HG03066 (cell line): ENCODE data around the gene ACP6.
"Not testable (repeated sequence)": the region's sequence is repeated elsewhere in the genome, so short reads cannot be mapped to it uniquely, and the experiment has no call there.

Source experiments
- ATAC-seq: cut with Tn5 transposase; IDR thresholded peaks from one replicate; pipeline ENCODE4 v1.9.1; 2021; ENCODE audit warnings: low read depth; ENCODE audit not compliant: unreplicated experiment

Gene ACP6

GRCh38 chr1:147670319-147671001 is at the start of gene ACP6:
Gene ACP6, minus strand, starts transcription at chr1:147670524. Its CDS starts 476 bp downstream, at chr1:147670048.
- ATAC-seq = peak; percentile 95

- ATAC-seq = no peak
These were observed 49.4 kb upstream of the ACP6 start for GRCh38 chr1:147719711-147720225.

DNA sequence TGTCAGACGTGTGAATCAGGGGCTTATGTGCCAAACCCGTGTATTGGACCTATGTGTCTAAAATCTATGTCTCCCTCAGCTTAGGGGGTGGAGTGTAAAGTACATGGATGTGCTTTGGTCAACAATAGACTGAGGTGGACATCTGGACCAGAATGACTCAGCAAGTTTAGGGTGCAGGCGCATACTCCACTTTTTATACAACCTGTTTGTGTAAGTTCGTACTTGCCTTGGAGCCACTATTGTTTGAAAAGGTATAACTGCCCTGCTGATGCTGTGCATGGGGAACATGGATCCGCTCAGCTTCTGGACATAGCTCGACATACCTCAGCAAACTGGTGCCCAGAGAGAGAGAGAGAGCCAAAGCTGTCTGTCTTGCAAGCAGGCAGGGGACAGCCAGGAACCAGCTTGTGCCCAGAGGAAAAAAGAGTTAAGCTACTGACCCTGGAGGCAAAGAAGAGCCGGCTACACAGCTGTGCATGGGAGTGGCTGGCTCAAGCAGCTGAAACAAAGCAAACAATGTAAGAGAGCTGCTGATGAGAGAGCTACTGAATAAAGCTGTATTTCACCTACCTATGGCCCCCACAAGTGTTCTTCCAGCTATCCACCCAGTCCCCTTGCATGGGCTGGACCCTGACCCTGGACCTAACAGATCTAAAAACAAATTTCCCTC is 48.8 kb upstream of the ACP6 start:
- no peak for ATAC-seq

- ATAC-seq = no peak
These were observed 47.4 kb upstream of the ACP6 start for GRCh38 chr1:147717706-147718097.

DNA sequence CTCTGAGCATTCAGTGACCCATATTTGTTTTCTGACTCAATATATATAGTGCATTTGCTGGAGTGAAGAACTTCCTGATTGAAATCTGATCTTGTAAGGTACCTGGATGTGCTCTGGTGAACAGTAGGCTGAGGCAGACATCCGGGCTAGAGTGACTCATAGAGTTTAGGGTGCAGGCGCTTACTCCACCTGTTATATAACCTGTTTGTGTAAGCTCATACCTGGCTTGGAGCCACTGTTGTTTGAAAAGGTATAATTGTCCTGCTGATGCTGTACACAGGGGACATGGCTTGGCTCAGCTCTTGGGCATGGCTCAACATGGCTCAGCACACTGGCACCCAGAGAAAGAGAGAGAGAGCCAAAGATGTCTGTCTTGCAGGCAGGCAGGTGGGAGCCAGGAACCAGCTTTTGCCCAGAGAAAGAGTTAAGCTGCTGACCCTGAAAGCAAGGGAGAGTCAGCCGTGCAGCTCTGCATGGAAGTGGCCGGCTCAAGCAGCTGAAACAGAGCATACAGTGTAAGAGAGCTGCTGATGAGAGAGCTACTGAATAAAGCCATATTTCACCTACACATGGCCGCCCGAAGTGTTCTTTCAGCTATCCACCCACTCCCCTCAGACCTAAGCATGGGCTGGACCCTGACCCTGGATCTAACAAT is 46.9 kb upstream of the ACP6 start:
- ATAC-seq = no peak

DNA sequence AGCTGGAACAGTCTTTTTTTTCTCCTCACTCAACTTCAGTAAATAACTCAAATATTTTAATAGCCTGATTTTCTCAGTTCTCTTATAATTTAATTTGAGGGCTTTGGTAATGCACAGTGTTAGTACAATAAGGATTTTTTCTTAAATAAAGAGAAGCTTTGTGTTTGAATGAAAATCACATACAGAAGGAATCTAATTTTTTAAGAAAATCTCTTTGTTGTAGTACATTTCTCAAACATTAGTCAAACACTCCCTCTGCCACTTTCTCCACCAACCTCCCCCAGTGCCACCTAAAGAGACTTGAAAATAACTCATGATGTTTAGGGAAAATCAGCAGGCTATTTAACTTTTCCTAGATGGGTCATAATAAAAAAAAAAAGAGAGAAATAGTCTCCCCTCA is 42.3 kb upstream of the ACP6 start:
- ATAC-seq = no peak

GRCh38 chr1:147700042-147701006 is 30.0 kb upstream of the ACP6 start:
- no peak for ATAC-seq

GRCh38 chr1:147699686-147700041 is 29.3 kb upstream of the ACP6 start:
- no peak for ATAC-seq

- ATAC-seq = no peak
These were observed 12.9 kb upstream of the ACP6 start for GRCh38 chr1:147683163-147683763.

DNA sequence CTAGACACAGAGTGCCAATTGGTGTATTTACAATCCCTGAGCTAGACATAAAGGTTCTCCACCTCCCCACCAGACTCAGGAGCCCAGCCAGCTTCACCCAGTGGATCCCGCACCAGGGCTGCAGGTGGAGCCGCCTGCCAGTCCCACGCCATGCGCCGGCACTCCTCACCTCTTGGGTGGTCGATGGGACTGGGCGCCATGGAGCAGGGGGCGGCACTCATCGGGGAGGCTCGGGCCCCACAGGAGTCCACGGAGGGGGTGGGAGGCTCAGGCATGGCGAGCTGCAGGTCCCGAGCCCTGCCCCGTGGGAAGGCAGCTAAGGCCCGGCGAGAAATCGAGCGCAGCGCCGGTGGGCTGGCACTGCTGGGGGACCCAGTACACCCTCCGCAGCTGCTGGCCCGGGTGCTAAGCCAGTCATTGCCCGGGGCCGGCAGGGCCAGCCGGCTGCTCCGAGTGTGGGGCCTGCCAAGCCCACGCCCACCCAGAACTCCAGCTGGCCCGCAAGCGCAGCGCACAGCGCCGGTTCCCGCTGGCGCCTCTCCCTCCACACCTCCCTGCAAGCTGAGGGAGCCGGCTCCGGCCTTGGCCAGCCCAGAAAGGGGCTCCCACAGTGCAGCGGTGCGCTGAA is 10.4 kb upstream of the ACP6 start:
- not testable (repeated sequence) for ATAC-seq

DNA sequence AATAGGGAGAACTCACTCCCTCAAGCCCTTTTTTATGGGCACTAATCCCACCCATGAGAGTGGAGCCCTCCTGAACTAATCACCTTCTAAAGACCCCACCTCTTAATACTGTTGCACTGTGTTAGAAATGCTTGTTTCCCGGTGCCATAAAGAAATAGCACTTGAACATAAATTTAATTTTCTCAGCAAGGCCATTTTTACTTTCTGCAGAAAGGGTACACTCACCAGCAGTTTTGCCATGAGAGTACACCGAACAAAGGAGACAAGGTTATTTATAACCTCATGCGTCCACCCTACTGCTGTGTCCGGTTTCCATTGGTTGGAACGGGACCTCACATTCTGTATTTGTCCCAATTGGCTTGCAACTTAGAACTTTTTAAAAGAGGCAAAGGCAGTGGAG is 7.4 kb upstream of the ACP6 start:
- ATAC-seq = not testable (repeated sequence)

- ATAC-seq = no peak
These were observed 6.2 kb upstream of the ACP6 start for GRCh38 chr1:147676311-147677085.

GRCh38 chr1:147673816-147674215 is 3.5 kb upstream of the ACP6 start:
- ATAC-seq = no peak

DNA sequence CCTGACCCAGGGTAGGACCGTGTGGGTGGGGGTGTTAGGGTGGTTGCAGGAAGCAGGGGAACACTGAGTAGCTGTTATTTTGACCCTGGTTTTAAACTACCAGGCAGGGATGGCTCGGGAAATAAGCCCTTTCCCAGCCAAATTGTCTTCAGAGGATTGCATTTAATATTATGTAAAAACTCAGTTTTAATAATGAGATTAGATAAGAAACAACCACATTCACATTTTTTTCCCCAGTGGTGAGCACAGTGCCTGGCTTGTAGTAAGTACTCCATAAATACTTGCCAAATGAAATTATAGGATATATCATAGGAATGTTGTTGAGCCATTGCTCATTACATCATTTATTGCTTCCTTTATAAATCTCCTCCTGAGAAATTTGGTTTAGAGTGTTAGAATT is 3.1 kb upstream of the ACP6 start:
- ATAC-seq = no peak

GRCh38 chr1:147669469-147670318 is 630 bp downstream of the ACP6 start:
- ATAC-seq = peak; percentile 33

GRCh38 chr1:147665521-147665920 is 4.8 kb downstream of the ACP6 start:
- no peak for ATAC-seq

DNA sequence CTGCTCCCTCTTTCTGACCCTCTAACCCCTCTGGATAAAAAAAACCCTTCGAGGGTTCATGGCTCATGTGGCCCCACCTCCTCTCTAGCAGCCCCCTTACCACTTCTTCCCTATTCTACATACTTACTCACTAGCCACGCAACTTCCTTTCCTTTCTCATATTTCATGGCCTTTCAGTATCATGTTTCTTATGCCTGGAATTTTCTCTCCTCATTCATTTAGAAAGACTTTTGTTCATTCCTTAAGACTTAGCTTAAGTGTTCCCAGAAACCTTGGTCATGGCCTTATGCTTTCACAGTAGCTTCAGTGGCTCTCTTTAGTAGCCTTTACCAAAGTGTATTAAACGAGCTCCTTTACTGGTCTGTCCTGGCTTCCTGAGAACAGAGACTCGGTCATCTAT is 6.1 kb downstream of the ACP6 start:
- no peak for ATAC-seq

DNA sequence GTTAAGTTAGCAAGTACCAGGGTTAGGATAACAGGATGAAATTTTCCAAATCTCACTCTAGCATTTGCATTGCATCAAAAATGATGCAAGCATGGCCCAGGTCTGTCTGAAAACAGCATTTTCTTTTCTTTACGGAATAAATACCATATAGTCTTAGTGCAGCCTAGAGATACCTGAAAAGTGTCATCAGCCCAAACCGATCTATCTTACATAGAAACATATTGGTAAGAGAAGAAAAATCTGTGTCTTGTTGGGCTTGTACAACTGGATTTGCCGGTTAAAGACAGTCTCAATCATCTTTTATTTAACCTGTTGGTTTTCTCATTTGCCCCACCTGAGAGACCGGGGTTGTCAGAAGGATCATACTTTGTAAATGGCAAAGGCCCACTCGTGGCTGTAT is 15.8 kb downstream of the ACP6 start:
- ATAC-seq = no peak
